GM21619 (cell line): ENCODE results near the gene MYDGF.

ENCODE experiments used
- ATAC-seq: cut with Tn5 transposase; IDR thresholded peaks from one replicate; pipeline ENCODE4 v1.9.1; 2021; ENCODE audit not compliant: unreplicated experiment

The MYDGF gene

DNA sequence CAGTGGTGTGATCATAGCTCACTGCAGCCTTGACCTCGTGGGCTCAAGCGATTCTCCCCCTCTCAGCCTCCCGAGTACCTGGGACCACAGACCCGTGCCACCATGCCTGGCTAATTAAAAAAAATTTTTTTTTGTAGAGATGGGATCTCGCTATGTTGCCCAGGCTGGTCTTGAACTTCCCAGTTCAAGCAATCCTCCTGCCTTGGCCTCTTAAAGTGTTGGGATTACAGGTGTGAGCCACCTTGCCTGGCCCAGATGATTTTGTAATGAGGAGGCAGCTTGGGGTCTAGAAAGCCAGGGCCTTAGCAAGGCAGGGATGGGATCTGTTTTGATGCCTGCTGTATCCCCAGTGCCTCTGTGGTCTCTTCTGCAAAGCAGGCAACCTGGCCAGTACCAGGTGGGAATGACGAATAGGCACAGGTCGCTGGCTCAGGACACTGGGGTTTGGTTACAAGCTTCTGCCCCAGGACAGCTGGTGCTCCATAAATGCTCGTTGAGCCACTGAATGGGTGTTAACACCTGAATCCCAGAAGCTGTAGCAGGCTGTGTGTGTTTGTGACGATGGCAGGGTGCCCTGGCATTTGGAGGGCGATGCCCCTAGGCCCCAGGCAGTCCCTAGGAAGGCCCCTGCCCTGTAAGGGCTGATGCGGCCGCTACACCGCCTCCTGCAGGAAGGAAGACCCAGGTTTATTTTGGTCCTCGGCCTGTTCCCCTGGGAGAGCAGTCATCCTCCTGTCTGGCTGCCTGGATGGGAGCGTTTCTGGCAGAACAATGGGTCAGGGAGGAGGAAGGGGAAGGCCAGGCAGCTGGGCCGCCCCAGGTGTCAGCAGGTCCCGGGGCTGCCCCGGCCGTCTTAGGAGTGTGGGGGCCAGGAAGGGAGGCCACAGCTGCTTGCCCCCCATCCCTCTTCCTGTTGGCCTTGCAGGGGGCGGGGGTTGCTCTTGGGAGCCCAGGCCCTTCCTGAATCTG, 22.2 kb downstream of the MYDGF start:
- no peak for ATAC-seq

DNA sequence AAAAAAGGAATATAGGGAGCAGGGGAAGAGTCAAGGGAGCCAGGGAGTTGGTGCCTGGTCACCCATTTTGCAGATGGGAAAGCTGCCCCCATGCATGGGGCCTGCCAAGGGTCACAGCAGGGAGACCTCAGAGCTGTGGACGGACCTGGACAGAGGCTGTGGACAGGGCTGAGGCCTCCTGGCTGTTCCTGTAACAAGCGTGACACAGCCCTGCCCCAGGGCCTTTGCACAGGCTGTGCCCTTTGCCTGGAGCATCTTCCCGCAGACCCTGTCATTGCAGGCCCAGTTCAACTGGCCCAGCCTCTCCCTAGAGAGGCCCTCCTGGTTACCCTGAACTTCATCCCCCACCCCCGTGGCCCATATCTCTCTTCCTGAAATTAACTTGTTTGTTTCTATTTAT, 24.4 kb downstream of the MYDGF start:
- ATAC-seq = no peak

DNA sequence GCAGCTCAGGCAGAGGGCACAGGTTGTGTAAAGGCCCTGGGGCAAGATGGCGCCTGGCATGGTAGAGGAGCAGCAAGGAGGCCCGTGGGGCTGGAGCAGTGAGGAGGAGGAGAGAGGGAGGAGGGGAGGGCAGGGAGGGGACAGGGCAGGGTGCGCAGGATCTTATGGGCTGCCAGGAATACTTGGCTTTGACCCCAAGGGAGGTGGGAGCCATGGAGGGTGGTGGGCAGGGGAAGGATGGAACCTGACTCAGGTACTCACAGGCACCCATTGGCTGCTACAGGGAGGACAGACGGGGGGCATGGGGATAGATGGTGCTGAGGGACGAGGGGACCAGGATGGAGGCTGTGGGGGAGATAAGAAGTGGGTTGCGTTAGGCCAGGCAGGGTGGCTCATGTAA, 27.5 kb downstream of the MYDGF start:
- ATAC-seq = no peak

DNA sequence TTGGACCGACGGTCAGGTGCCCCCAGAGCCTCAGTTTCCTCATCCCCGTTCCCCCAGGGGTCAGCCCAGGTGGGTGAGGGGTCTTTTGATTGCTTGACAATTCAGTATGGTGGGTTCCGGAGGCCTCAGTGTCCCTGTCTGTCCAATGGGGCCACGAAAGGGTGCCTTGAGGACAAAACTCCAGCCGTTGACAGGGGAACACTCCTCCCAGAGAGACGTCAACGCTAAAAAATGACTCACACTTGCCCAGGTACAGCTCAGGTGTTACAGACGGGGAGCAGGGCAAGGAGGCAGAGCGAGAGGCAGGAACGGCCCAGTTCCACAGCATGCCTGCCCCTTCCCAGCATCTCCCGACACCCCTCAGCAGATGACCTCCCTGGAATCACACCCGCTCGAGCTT, 29.0 kb downstream of the MYDGF start:
- no peak for ATAC-seq

DNA sequence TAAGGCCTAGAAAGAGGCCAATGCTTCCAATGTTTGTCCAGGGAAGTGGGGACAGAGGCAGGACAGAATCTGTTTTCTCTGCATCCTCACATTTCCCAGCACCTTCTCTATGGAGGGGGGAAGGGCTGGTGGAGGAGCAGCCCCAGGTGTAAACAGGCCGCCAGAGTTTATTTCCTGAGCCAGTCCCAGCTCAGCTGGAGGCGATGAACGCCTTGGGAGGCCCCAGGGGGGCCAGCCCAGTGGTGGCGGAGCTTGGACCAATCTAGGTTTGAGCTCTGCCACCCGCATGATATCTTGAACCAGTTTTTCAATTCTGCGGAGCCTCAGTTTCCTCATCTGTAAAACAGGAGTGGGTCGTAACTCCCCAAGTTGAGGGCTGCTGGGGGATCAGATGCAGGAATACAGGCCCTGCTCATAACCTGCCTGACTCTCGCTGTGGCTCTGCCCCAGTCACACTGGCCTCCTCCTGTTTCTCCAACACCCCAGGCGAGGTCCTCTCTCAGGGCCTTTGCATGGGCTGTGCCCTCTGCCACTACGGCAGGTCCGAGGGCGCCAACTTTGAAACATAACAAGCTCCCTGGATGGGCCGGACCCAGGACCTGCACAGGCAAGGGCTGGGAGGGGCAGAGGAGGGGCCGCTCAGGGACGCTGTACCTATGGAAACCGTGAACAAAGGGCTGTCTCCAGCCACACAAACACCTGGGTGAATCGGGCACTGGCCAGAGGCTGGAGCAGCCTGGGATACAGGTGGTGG, 29.7 kb downstream of the MYDGF start:
- ATAC-seq = no peak

DNA sequence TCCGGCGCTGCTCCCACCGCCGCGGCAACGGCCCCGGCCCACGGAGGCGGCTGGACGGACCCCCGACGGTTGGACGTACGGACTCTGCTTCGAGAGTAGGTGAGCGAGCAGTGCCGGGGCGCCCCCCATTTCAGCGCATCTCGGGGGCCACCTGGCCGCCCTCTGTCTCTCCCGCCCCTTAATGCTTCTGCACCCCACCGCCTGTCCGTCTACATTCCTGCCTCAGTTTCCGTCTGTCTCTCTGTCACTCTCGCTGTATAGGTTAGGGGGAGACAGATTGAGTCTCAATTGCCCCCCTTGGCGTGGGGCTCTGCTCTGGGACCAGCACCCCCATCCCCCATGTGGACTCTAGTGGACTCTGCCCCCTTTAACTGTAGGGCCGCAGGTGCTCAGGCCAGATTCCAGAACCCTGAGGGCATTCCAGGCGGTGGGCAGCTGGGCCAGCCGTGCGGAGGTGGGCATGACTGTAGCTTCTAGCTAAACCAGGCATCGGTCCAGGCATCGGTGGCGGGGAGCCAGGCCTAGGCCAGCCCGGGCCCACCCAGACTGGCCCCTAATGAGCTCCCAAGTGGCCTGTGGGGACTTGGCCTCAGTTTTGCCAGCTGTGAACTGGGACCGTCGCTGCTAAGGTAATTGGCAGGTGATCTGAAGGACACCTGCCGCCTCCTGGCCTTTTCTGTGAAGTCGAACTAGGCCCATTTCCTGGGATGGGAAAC, 30.5 kb downstream of the MYDGF start:
- ATAC-seq = peak; percentile 7

DNA sequence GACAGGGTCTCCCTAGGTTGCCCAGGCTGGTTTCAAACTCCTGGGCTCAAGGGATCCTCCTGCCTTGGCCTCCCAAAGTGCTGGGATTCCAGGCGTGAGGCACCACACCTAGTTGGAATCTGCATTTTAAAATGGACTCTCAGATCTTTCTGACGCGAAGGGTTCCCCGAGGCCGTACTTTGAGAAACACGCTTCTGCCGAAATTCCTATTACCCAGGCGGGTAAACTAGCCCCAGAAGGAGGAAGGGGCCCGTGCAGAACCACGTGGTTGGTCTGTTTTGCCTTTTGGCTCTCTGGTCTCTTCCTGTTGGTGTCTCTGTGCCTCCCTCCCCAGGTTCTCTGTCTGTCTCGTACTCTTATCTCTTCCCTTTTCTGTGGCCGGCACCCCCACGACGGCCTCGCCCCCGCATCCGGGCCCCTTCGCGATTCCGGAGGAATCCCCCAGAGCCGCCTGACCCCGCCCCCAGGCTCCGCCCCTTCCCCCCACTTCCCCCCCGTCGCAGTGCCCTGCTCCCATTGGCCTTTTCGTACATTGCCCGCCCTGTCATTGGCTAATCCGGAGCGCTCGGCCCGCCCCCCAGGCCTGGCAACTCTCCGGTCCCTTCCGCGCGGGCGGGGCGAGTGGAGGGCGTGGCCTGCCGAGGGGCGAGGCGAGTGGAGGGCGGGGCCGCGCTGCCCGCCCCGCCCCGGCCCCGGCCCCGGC, 31.2 kb downstream of the MYDGF start, which contains the start of gene TNFAIP8L1:
TNFAIP8L1 (plus strand) TSS at position 689 of the 703 bp plus-strand sequence. CDS start 12,354 bp downstream, outside the sequence.
- peak; percentile 68 for ATAC-seq

DNA sequence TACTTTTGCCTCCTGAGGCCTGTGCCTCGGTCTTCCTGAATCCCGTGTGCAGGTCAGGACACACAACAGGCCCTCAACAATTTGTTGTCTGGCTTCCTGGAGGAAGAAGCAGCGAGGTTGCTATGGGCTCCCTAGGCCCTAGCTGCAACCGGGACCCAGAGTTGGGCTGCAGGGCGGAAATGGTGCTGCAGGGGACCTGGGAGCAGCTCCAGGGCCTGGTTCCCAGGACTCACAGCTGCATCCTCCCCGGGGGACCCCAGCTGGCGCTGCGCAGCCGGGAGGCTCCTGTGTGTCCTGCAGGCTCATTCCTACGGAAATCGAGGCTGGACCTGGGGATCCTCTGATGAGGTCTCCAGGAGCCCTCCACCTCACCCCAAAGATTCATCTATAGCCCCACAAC, 31.8 kb downstream of the MYDGF start:
- no peak for ATAC-seq

DNA sequence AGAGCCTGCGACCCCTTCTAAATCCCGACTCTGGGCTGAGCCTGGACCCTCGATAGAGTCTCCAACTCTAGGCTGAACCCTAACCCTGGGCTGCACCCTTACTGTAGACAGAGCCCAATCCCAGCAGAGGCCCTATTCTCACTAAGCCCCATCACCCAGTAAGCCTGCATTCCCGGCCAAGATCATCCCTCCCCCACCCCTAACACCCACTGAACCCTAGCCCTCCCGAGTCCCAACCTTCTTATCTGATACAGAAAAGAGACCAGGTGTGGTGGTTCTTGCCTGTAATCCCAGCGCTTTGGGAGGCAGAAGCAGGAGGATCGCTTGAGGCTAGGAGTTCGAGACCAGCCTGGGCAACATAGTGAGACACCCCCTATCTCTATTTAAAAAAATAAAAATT, 33.4 kb downstream of the MYDGF start:
- ATAC-seq = no peak

DNA sequence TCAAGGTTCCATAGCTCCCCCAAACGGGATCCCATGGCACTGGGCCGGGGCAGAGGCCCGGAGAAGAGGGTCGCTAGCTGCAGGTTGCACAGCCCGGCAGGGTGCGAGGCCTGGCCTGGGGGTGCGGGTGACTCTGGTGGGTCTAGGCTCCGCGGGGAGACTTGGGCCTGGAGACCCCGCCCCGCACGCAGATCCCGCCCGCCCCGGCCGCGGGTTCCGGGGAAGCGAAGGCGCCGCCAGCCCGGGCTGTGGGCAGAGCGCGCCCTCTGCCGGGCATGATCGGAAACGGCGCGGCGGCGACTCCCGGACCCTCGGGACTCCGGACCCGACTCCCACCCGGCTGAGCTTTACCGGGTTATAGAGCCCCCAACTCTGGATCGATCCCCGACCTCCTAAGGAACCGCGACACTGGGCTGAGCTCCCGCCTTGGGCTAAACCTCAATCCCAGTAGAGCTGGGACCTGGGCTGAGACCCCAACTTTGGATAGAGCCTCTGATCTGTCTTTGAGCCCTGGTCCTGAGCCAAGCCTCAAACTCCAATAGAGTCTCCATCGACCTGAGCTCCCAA, 33.9 kb downstream of the MYDGF start:
- no peak for ATAC-seq

DNA sequence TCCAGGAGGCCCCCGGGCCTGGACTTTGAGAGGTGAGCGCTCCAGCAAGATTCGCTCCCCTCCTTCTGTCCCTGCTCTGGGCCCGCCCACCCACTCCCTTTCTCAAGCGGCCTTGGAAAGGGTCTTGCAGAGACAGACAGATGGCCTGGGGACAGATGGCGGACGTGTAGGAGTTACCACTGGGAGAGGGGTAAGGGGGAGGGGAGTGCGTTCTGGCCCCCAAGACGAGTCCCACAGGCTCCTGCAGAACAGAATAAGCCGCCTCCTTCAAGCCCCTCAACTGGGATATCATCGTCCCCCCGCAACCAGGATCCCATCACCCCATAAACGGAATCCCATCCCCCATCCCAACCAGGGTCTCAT, 34.4 kb downstream of the MYDGF start:
- ATAC-seq = no peak

DNA sequence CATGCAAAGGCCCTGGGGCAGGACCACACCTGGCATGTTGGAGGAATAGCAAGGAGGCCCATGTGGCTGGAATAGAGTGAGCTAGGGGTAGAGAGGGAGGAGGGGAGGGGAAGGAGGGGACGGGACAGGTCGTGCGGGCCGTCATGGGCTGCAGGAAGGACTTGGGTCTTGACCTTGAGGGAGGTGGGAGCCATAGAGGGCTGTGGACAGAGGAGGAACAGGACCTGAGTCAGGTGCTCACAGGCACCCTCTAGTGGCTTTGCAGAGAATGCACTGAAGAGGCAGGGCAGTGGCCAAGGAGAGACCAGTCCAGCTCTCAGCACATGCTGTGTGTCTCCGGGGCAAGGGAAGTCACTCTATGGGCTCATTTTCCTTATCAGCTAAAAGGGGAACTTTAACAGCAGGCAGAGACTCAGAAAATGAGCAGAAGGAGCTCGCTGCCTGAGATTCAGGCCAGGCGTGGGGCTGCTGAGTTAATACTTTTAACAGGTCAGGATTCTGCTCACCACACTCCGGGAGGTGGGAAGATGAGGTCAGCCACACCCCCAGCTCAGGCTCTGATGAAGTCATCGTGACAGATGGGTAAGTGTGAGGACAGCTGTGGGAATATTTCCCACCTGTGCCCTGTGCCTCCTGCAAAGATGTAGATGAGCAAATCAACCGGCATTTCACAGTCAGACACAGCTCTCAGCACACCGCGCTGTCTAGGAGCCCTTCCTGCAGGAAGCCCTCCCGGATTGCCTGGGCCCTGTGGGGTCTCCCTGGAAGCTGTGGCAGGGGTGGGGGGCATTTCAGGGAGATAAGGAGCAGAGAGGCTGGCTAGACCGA, 36.8 kb downstream of the MYDGF start:
- no peak for ATAC-seq

DNA sequence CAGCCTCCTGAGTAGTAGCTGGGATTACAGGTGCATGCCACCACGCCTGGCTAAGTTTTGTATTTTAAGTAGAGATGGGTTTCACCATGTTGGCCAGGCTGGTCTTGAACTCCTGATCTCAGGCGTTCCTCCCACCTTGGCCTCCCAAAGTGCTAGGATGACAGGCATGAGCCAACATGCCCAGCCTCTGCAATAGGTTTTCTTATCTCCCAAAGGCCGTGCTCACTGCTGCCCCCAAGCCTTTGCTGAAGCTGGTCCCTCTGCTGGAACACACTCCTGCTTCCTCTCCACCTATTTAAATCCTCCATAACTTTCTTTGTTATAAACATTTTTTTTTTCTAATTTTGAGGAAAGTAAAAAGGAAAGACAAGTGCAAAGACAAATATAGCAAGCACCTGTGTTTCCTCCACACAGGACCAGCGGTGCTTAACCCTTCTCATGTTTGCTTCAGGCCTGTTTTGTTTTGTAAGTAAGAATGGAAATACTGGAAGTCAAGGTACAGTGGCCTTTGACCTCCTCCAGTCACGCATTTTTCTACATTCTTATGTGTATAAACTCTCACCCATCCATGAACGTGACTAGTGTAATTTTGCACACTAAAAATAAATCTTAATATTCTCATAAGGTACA, 45.3 kb downstream of the MYDGF start:
- ATAC-seq = no peak

DNA sequence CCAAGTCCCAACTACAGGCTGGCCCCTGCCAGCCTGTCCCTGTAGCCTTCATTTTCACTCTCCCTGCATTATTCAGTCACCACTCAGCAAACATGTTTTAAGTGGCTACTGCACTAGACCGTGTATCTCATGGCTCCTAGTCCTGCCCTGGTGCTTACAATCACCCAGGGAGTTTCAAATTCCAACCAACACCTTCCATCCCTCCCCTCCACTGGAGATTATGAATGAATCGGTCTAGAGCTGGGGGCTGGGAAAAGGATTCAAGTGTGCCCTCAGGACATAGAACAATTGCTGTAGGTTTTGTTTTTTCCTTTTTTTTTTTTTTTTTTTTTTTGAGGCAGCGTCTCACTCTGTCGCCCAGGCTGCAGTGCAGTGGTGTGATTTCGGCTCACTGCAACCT, 45.8 kb downstream of the MYDGF start:
- ATAC-seq = no peak

DNA sequence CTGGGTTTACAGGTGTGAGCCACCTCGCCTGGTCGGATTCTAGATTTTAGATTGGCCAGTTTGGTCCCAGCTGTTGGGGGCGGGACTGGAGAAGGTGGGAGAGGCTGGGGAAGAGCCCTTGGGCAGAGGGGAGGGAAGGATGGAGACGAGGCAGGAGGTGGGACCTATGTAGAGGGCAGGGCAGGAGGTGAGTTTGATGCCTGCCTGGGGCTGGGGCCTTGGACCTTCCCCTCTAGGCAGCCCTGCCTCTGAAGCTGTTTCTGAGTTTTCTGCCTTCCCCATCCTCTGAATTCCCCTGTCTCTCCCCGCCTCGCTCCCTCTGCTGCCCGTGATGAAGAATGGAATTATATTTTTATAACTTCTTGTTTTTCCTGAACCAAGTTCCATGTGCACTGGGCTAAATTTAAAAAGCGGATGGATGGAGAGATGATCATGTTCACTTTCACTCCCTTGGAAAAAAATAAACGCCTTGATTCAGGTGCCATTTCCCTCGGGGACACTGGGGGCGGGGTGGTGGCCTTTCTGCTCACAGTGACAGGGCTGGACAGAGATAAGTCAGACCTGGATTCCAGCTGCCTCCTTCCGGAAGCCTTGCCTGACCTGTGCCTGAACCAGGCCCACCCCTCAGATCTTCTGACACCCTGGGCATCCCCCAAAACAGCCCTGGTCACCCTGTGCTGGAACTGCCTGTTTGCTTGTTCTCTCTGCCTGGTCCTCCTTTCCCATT, 47.3 kb downstream of the MYDGF start:
- no peak for ATAC-seq

DNA sequence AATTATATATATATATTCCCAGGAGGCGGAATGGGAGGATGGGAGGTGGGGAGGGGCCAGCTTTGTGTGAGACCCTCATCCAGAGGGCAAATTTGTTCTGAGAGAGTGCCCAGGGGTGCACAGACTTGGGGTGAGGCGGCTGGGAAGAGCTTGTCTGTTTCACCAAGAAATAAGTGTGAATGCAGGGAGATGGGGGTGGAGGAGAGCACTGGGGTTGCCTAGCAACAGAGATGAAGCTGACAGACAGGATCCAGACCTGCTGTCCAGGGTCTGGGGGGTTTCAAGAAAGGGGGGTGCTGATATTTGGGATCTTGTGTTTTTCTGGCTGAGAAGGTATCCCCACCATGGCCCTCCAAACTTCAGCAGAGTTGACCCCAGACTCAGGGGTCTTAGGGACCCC, 49.5 kb downstream of the MYDGF start:
- no peak for ATAC-seq

DNA sequence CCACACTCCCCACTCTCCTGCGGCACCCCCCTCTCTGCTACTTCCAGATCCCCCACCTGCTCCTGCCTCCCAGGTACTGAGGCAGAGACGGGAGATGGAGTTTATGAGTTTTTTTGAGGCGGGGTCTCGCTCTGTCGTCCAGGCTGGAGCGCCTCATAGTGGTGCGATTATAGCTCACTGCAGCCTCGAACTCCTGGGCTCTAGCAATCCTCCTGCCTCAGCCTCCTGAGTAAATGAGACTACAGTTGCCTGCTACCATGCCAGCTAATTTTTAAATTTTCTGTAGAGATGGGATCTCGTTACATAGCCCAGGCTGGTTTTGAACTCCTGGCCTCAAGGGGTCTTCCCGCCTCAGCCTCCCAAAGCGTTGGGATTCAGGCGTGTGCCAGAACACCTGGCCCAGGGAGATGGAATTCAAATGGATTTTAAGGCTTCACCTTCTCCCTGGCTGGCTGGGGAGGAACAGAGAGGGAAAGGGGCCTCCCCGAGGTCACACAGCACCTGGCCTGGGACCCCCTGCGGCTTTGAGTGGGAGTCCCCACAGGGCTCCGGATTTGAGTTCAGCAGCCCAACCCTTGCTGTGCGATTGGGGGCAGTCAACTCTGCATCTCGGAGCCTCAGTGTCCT, 50.4 kb downstream of the MYDGF start:
- no peak for ATAC-seq

DNA sequence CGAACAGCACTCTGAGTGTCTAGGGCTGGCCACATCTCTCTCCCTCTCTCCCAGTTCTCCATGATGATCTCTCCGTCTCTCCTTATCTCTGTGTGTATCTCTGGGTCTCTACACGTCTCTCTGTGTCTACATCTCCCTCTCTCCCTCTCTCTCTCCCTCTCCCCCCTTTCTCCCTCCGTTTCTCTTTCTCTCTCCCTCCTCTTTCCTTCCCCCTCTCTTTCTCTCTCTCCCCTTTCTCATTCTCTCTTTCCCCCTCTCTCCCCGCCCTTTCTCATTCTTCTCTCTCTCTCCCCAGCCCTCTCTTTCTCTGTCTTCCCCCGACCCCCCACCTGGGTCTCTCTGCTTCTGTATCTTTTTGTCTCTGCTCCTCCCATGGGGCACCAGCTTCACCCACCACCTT, 52.1 kb downstream of the MYDGF start:
- no peak for ATAC-seq
